HG03558 (cell line): ENCODE data around the gene CPXM2.

Experiments
- ATAC-seq: cut with Tn5 transposase; IDR thresholded peaks from one replicate; pipeline ENCODE4 v1.9.1; 2021; ENCODE audit warnings: moderate number of reproducible peaks; ENCODE audit not compliant: unreplicated experiment; ENCODE audit errors: extremely low read depth

Gene CPXM2

DNA sequence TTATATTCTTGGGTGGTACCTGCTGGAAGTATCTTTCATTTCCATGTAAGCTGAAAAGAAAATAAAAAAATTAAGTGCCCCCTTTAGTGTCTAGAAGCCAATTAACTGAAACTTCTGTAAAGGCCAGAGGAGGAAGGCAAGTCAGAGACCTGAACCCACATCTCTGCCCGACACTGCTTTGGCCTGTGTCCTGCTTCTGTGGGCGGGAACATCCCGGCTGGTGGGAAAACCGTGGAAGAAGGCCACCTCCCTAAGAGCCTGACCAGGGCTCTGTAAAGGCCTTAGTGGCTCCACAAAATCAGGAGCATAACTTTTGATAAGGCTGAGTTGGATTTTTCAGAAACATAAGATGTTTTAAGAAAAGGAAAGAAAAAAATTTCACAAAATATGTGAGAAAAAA, 9.4 kb downstream of the CPXM2 start:
- no peak for ATAC-seq

DNA sequence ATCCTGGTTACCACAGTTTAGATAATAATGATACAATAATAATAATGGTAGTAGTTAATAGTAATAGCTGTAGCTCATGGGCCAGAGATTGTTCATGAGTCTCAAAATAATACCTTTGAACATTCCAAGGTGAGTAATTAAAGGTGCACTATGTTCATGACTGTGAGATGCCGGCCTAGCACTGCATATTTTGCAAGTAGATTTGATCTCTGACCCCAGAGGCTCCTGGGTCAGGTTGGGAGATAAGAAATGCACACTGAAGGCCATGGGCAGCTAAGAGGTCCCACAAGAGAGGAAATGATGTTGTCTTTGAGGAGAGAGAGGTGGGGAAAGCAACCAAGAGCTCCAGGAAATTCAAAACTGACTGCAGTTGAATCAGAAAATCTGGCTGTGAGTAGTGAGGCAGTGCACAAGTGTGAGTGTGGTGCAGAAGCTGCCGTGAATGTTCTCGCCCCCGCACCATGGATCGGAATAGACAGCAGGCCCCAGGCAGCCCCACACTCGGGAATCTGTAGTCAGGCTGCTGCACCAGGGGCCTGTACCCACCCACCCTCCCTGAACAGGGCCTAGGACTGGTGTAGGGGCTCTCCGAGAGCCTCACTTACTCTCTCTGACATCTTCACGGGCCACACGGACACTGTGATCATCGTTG, 11.9 kb downstream of the CPXM2 start:
- no peak for ATAC-seq

DNA sequence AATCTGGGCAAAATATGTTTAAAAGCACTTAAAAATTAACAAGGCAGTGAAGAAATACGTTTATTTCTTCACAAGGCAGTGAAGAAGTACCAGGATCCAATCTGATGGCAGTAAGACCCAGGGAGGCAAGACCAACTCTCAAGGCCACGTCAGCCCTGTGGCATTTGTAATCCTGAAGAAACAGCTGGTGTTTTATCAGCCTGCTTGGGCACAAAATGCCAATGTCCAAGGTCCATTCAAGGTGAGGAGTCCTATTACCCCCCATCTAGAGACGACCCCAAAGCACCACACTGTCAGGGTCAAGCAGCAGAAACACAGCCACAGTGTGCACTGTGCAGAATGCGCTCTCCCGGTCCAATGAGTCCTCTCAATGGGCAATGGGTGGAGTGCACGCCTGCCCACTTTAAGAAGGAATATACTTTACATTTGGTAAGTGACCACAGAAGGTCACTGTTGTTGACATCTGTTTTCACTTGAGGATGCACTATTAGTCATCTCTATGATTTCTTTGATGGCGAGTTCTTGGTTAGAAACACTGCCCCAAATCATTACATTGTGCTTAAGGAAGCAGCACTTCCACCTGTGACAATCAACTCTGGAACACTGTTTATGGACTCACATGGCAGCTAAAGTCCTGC, 12.8 kb downstream of the CPXM2 start:
- no peak for ATAC-seq

GRCh38 chr10:123870260-123870659, 21.3 kb downstream of the CPXM2 start:
- ATAC-seq = no peak

GRCh38 chr10:123869020-123869414, 22.6 kb downstream of the CPXM2 start:
- ATAC-seq = no peak

GRCh38 chr10:123868038-123869019, 23.3 kb downstream of the CPXM2 start:
- no peak for ATAC-seq

GRCh38 chr10:123865880-123866279, 25.7 kb downstream of the CPXM2 start:
- ATAC-seq = no peak

DNA sequence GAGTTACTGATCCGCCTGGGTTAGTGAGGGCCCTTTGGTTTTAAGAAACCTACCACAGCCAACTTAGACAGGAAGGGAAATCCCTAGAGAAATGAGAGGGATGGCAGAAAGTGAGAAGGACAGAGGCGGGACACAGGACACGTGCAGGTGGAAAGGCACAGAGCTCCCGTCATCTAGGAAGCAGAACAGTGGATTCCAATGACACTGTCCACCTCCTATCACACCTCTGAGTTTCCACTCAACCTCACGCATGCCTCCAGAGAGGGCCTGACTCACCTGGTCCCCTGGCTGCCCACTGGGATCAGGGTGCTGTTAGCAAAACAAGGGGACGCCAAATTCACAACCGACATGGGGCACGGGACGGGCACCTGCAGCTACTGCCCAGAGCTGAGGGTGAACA, 26.3 kb downstream of the CPXM2 start:
- no peak for ATAC-seq

GRCh38 chr10:123864923-123865322, 26.7 kb downstream of the CPXM2 start:
- ATAC-seq = no peak

- no peak for ATAC-seq
These were observed 27.7 kb downstream of the CPXM2 start for GRCh38 chr10:123863721-123864482.

DNA sequence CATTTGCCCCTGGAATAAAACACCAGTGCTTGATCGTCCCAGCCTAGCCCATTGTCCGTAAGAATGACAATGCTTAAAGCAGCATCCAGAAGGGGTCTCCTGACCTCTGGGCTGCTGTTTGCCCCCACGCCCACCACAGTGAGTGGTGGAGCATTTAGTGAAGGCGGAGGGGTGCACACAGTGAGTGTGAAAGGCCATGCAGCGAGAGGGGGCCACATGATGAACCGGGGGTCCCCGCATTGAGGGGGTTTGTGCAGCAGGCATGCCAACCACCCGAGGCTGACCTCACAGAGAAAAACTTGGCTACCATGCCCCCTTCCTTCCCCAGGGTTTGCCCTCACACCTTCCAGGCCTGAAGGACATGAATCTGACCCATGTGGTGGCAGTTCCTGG, 28.4 kb downstream of the CPXM2 start:
- no peak for ATAC-seq

- no peak for ATAC-seq
These were observed 29.0 kb downstream of the CPXM2 start for GRCh38 chr10:123862421-123863182.

DNA sequence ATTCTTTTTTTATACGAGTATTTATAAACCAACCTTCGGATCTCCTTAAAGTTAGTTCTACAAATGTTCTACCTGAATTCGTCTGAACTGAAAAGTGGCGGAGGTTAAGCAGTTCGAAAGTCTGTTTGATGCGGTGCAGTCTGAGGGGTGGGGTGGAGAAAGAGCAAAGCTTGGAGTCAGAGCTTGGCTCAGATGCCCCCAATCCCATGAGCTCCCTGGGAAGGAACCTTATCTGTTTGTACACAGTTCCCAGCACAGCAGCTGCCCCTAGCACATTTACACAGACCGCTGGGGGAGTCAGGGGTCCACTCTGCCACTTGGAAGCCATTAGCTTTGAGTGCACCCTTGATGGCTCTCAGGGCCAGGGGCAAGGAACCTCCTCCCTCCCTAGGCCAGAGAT, 30.8 kb downstream of the CPXM2 start:
- ATAC-seq = no peak

- no peak for ATAC-seq
These were observed 31.4 kb downstream of the CPXM2 start for GRCh38 chr10:123860209-123860608.

DNA sequence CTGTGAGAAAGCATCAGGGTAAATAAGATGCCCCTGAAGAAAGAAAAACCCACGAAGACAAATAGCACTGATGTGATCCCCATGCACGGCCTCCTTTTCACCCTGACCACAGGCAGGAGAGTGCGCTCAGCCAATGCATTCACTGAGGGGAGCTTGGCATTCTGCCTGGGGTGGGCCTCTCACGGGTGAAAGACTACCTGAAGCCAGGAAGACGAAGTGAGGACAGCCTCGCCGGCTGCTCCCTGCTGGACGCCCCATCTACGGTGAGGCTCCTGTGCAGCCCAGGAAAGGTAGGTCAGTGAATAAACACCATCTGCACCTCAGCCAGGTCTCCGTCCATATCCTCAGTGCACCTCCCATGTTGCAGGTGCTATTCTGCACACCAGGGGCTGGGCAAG, 32.0 kb downstream of the CPXM2 start:
- no peak for ATAC-seq

DNA sequence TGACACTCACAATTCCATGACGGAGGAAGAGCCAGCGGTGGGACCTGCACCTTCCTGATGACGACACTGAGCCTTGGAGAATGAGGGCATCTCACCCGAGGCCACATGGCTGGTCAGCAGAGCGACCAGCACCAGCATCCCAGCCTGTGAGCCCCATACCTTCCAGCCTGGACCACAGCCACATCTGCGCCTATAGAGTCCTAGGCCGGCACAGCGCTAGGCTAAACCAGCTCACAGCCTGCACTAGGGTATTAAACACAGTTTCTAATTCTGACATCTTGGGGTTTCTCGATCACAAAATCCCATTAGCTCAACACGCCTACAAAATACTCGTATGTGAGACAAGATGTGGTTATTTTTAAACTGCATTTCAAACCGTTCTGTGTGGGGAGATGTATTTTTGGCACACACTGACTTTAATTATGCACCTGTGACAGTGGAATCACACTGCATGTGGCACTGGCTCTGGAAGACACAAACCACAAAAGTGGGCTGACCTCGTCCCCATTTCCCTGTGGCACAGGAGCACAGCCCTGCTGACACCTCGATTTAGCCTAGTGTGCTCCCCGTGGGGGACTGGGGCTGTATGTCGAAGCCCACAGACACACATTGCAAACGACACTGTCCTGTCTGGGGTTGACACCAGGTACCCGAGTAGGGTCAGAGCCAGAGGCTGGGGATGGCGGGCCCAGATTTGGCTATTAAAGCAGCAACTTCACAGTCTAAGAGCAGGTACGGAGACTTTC, 32.5 kb downstream of the CPXM2 start:
- ATAC-seq = no peak

GRCh38 chr10:123858077-123858681, 33.4 kb downstream of the CPXM2 start:
- no peak for ATAC-seq

GRCh38 chr10:123857616-123858015, 34.0 kb downstream of the CPXM2 start:
- no peak for ATAC-seq
